ENCODE measurements around the gene PARD3B. TPM values are rescaled to one million over a fixed set of nuclear protein-coding genes. Genes with fewer than 3 reads are reported as not detected.

Gene PARD3B
- total RNA-seq, 1 donor from 2014 or later: 29.4 TPM

- DNase-seq (ENCODE audit: low spot score): no peak
Measured at GRCh38 chr2:204824751-204825453, 279.6 kb downstream of the PARD3B start.

DNA sequence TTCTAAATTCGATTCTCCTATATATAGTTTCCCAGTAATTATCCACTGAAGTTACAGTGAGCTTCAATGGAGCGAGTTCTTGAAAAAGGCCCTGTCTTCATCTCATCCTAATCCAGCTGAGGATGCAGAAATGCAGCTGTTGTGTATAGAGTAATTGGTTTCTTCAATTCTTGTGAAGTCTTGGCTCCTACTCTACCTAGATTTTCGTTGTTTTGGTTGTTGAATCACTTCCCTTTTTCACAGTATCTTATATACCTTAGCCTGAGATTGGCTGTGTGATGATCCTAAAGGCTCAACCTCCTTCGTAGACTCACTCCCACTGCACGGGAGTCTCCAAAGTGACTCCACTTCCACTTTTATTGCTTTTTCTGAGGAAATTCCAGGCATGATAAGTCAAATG, 280.4 kb downstream of the PARD3B start:
- no peak for DNase-seq (ENCODE audit: low spot score)

DNA sequence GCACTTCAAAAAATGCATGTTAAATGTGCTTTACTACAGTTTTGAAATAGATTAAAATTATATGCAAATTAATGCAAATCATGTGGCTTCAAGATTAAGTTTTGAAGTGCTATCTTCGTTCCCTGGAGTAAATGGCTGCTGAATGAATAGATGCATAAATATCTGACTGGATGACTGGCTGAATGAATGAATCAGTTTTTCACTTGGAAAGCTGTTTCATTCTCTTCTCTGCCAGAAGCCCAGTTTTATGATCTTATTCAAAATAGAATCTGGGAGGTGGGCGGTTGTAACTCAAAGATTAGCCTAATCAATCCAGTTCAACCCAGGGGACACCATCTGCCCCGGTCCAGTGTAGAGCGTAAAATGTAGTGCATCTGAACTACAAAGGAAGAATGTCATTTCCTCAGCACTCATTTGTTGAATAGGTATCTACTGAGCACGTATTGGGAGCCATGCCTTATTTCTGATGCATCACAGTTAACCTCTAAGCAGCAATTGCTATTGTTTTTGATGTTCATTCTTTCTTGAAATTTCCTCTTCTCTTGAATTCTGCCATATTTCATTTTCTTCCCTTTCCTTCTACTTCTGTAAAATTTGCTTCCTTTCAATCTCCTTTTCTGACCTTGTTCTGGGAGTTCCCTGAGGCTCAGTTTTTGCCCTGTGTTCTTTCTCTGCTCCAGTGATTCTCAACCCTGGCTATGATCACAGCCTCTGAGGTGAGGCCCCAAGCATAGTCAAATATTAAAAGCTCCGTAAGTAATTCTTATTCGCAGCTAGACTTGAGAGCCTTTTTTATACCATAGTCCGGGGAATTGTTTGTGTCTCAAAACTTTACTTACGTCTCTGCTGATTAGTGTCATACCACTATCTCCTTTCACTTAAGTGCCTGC, 282.7 kb downstream of the PARD3B start:
- no peak for DNase-seq (ENCODE audit: low spot score)

GRCh38 chr2:204834716-204835384, 289.6 kb downstream of the PARD3B start:
- DNase-seq (ENCODE audit: low spot score): no peak

DNA sequence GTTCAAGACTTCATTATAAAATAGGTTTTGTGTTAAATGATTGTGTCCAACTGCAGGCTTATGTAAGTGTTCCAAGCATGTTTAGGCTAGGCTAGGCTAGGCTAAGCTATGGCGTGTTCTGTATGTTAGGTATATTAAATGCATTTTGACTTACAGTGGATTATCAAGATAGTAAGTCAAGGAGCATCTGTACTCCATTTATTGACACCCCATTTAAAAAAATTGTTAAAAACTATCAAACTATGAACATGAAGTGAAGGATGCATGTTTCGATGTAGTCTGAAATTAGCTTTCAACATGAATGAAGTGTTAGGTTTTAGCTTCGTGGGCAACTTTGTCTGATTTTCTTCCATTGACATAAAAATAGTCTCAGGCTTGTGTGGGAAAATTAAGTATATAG, 290.5 kb downstream of the PARD3B start:
- DNase-seq (ENCODE audit: low spot score): no peak

- DNase-seq (ENCODE audit: low spot score): no peak
Measured at GRCh38 chr2:204840504-204840903, 295.2 kb downstream of the PARD3B start.

- DNase-seq (ENCODE audit: low spot score): no peak
Measured at GRCh38 chr2:204842068-204842467, 296.8 kb downstream of the PARD3B start.

GRCh38 chr2:204842661-204843485, 297.6 kb downstream of the PARD3B start:
- DNase-seq (ENCODE audit: low spot score): no peak

- DNase-seq (ENCODE audit: low spot score): no peak
Measured at GRCh38 chr2:204846471-204846870, 301.2 kb downstream of the PARD3B start.

- DNase-seq (ENCODE audit: low spot score): no peak
Measured at GRCh38 chr2:204849892-204850291, 304.6 kb downstream of the PARD3B start.

GRCh38 chr2:204850581-204850980, 305.3 kb downstream of the PARD3B start:
- DNase-seq (ENCODE audit: low spot score): no peak

DNA sequence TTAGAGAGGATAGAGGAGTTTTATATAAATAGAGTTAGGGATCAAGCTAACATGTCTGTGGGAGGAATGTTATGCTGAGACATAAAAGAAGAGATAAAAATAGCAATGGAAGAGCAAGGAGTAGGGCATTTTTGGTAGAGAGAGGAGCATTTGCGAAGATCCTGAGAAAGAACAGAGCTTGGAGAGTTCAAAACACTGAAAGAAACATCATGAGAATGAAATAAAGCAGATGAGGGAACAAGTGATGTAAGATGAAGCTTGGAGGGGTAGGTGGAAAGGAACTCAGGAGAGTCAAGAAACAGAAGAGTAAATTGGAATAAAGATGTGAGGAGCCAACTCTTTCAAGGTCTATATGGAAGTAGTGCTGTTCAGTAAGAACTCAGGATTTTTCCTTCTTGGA, 308.6 kb downstream of the PARD3B start:
- no peak for DNase-seq (ENCODE audit: low spot score)

DNA sequence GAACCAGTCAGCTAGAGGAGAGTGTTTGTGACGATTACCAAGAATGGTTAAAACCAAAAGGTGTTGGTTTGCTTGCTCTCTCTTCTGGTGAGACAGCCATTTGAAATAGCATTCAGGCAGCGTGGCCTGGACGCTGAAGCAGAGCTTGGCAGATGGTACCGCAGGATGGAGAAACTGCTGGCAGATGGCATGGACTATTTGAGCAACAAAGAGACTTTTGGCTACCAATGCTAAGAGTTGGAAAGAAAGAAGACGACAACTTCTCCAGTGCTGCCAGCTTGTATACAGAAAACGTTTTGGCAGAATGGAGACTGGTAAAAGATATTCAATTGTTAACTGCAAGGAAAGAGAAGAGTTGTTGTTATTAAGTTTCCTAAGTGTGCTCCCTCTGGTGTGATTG, 315.0 kb downstream of the PARD3B start:
- DNase-seq (ENCODE audit: low spot score): no peak

DNA sequence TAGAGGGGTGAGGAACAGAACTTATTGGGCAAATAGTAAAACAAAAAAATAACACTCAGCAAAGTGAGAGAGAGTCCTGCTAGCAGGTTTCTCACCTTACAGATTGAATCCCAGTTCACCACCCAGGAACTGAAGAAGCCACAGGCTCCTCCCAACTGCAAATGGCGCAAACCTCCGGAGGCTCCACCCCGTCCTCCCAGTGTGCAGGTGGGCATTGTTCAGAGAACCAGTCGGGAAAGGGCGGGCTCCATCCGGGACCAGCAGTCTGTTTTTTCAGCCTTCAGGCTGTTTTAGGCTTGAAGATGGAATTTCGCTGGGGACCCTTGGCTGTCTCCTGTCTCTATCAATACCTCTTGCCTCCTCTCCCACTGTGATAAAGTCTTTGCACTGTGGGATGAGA, 317.5 kb downstream of the PARD3B start:
- DNase-seq (ENCODE audit: low spot score): no peak

- no peak for DNase-seq (ENCODE audit: low spot score)
Measured at GRCh38 chr2:204863336-204863735, 318.1 kb downstream of the PARD3B start.

DNA sequence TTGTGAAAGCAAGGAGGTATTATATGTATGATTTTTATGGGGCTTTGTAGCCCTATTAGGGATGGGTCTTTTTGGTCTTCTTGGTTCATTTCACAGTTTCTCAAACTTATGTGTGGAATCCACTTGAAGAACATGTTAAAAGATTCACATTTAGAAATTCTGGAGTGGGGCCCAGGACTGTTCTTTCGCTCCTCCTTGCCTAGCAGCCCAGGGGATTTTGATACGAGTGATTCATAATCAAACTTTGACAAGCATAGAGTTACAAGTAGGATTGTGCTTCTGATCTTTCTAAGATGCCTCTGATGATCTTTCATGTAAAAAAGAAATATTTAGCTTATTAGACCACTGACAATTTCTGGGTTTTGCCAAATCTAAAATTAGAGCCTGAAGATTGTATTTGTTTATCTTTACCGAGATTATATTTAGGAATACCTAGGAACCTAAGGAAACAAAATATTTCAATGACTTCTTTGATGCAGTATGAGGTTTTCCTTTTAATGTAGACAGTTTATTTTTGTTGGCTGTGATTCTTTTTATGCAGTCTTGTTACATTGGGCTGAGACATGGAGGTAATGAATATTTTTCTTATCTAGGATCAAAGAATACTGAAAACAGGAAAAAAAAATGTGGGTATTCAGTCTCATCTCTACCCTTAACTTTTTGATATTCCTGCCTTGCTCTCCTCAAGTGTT, 324.0 kb downstream of the PARD3B start:
- DNase-seq (ENCODE audit: low spot score): no peak

- no peak for DNase-seq (ENCODE audit: low spot score)
Measured at GRCh38 chr2:204870053-204870452, 324.8 kb downstream of the PARD3B start.

- DNase-seq (ENCODE audit: low spot score): no peak
Measured at GRCh38 chr2:204871231-204871953, 326.1 kb downstream of the PARD3B start.

- DNase-seq (ENCODE audit: low spot score): no peak
Measured at GRCh38 chr2:204876311-204876710, 331.0 kb downstream of the PARD3B start.

GRCh38 chr2:204877691-204878090, 332.4 kb downstream of the PARD3B start:
- DNase-seq (ENCODE audit: low spot score): no peak
